NK-92 (cell line): ENCODE data around the gene DENND5B.
"Not testable (repeated sequence)": the region's sequence is repeated elsewhere in the genome, so short reads cannot be mapped to it uniquely, and the experiment has no call there.

Source experiments
- DNase-seq: peaks from one replicate; lab custom pipeline; 2025; ENCODE audit not compliant: unreplicated experiment; lab: John Stamatoyannopoulos, UW

DENND5B gene

DNA sequence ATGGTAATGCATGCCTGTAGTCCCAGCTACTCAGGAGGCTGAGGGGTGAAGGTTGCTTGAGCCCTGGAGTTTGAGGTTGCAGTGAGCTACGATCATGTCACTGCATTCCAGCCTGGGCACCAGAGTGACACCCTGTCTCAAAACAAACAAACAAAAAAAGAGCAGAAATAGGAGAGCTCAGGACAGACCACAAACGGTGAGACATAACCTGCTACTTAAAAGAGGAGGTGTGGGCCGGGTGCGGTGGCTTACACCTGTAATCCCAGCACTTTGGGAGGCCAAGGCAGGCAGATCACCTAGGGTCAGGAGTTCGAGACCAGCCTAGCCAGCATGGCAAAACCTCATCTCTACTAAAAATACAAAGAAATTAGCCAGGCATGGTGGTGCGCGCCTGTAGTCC is 115.3 kb downstream of the DENND5B start:
- DNase-seq, result not testable (repeated sequence)

DNA sequence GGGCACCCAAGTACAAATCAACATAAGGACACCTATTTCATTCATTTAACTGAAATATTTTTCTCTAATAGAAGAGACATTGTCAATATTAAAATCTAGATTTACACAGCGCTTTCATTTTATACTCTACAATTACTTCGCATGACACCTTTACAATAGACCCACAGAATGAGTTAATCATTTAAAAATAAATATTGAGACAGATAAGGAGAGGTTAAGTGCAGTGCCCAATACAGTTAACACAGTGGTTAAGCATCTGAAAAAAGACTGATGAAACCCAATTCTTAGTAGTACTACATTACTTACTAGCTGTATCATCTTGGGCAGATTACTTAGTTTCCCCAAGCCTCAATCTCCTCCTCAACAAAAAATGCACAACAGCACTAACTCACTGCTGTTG is 116.2 kb downstream of the DENND5B start:
- DNase-seq, result no peak

DNA sequence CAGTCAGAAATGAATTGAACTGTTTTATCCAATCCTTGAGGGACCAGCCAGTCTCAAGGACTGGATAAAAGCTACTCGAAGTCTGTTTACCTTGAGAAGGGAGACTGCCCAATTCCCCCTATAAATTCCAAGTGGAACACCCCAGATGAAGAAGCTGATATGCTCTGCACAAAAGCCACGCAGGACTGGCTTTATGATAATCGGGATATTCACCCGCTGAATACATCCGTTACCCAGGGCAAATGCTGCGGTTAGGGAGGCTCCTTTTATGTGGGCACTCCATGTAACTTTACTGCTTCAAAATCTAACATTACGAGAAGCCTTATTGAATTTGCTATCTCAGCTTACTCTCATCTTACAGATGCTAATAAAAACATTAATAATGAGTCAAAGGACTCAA is 119.1 kb downstream of the DENND5B start:
- no peak for DNase-seq

DNA sequence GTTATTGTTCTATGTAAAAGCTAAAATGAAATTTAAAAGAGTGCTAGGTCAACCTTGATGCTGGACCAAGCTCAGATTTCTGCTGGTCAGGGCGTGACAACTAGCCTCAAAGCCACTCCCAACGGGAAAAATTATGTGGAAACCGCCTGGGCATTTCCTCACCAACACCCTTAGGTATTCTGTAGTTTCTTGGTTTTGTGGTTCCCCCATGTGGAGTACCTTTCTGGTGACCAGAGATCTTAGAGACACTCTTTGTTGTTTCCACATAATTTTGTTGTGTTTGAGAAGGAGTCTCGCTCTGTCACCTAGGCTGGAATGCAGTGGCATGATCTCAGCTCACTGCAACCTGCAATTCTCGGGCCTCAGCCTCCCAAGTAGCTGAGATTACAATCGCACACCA is 119.9 kb downstream of the DENND5B start:
- no peak for DNase-seq

DNA sequence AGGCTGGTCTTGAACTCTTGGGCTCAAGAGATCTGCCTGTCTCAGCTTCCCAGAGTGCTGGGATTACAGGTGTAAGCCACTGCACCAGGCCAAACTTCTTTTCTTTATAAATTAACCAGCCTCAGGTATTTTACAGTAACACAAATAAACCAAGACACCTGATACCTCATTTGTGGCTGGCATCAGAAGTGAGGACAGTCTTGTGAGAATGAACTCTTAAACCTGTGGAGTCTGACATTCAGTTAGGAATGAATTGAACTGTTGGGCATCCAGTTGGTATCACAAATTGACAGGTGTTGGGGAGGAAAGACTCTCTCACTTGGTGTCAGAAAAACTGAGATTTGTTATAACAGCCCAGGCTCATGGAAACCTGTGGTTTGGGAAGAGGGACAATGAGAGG is 120.5 kb downstream of the DENND5B start:
- DNase-seq, result no peak

DNA sequence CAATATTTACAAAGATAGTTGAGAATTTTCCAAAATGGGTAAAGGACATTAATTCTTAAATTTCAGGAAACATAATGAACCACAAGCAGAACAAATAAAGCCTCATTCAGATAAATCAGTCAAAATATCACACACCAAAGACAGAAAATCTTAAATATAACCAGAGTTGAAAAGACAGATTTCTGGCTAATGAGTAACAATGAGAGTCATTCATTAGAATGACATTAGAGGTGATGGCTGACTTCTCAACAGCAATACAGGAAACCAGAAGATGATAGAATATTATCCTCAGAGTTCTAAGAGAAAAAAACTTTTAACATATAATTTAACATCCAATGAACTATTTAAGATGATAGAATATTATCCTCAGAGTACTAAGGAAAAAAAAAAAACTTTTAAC is 124.2 kb downstream of the DENND5B start:
- no peak for DNase-seq

DNA sequence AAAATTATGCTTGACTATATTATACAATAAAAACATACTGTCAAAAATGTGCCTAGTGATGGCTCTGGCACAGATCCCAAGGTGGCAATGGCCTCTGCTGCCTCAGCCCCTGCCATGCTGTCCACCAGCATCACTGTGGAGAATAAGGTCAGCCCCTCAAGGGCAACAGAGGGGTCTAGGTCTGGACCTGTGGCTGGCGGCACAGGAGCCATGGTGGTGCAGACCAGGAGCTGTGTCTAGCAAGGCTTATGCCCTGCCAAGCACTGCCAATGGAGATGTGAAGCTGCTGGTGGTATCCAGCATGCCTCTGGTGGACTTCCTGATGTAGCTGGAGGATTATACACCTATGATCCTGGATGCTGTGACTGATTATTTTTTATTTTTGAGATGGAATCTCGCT is 125.9 kb downstream of the DENND5B start:
- no peak for DNase-seq

- DNase-seq, result no peak
Observed at GRCh38 chr12:31460024-31460423, 130.9 kb downstream of the DENND5B start.

- no peak for DNase-seq
Observed at GRCh38 chr12:31456562-31456961, 134.4 kb downstream of the DENND5B start.

- no peak for DNase-seq
Observed at GRCh38 chr12:31444736-31445135, 146.2 kb downstream of the DENND5B start.

DNA sequence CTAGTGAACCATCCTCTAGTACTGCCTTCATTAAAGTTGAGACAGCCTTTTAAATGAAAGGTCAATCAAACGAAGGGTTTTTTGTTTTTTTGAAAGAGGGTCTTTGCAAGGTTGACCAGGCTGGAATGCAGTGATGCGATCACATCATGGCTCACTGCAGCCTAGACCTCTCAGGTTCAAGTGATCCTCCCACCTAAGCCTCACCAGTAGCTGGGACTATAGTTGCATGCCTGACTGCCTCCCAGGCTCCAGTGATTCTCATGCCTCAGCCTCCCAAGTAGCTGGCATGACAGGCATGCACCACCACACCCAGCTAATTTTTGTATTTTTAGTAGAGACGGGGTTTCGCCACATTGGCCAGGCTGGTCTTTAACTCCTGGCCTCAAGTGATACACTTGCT is 150.3 kb downstream of the DENND5B start:
- DNase-seq, result no peak

- no peak for DNase-seq
Observed at GRCh38 chr12:31440134-31440533, 150.8 kb downstream of the DENND5B start.

DNA sequence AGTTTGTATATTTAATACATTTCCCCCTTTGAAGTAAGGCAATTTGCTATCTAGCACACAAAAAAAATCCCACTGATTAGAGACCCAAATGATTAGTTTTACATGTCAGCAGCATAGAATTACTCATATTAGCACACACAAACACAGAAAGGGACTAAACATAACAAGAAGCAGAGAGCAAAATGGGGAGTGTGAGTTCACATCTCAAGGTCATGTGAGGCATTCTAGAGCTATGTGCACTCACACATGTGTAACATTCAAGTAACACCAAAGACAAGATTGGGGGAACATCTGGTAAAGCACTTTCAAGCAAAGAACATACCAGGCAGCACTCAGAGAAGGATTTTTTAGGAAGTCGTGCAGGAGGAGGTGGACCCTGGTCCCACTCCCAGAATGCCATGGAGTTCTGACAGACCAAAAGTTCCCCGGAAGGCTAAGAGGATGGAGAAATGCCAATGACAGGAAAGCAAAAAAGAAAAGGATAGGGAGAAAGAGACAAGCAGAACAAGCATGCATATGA is 159.2 kb downstream of the DENND5B start:
- DNase-seq, result no peak

DNA sequence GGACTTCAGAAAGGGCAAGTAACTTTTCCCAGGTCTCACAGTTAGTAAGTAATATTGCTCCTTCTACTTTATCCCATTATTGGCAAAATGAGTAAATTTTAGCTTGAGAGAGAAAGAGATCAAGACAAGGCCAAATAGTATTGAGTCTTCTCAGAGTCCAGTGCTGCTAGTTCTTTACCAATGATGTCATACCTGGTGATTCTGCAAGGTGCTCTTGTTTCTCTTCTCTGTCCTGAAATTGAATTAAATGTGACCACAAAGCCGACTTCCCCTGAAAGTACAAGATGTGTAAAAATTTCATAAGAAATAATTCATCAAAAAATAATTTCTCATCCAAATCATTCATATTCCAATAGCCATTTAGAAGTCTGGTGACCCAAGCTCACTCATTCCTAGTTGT is 167.5 kb downstream of the DENND5B start:
- no peak for DNase-seq

DNA sequence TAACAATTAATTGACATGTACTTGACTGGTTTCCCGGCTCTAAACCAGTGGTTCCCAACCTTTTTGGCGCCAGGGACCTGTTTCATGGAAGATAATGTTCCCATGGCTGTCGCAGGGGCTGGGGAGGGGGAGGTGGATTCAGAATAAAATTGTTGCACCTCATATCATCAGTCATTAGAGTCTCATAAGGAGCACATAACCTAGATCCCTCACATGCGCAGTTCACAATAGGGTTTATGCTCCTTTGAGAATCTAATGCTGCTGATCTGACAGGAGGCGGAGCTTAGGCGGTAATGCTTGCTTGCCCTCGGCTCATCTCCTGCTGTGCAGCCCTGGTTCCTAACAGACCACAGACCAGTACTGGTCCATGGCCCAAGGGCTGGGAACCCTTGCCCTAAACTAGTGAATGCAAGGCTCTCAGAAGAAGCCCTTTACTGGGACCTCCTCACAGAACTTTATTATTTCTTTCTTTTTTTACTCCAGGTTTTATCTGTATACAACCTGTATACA is 178.6 kb downstream of the DENND5B start:
- DNase-seq, result no peak

DNA sequence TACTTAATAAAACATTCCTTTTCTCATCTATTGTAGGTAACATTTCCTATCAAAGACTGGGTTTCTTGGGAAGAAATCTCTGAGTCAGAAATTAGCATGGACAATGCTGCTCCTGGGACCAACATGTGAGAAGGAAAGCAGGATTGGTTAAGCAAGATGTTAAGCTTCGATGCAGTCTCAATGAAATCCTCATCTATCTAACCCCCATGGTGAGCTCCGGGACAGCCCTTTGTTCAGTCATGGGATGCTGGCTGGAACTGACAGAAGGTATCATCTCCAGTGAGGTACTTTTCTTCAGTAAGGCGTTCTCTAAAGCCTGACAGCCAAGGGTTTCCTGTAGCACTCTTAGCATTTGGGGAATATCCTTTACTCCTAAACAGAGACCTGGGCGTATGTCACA is 182.2 kb downstream of the DENND5B start:
- no peak for DNase-seq

DNA sequence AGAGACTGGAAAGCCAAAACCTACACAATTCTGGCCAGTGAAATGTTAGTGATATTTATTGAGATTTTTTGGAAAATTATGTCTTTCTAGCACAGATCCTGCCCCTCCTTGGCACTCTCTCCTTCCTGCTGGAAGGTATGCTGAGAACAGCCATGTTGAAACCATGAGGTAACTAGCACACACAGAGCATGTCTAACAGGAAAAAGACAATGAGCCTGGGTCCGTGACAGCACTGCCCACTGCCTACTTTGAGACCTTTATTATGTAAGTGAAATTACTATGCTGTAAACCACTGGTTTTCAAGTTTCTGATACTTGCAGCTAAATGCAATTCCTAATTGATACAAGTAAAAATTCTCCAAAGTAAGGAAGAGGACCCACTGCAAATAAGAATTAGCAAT is 183.4 kb downstream of the DENND5B start:
- DNase-seq, result no peak

DNA sequence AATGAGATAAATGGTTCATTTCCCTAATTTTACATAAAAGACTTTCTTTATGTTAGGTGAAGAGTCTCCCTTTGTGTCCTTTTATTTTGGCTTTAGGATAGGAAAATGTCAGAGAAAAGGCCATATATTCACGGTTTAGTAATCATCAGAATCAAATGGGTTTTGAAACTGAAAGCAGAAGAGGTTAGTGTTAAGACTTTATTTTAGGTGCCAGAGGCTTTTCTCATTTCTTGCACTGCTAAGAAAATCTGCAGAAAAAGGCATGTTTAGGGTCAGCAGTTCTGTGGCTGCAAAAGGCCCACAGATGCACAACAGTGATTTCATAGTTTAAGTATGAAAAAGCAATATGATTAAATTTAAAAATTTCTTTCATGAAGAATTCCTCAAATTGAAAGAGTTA is 184.6 kb downstream of the DENND5B start:
- no peak for DNase-seq

- no peak for DNase-seq
Observed at GRCh38 chr12:31405021-31405420, 185.9 kb downstream of the DENND5B start.

DNA sequence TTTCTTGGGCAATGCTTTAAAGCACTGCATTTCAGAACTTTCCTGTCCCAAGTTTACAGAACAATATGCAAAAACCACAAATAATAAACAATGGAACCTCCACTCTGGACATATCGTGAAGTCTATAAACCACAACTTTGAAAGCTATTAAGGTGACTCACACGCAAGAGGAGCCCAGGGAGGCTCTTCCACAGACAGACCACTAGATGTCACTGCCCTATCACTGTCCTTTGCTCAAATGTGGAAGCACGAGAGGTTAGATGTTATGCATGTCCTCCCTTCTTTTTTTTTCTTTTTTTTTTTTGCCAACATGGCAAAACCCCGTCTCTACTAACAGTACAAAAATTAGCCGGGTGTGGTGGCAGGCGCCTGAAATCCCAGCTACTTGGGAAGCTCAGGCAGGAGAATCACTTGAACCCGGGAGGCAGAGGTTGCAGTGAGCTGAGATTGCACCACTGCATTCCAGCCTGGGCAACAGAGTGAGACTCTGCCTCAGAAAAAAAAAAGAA is 187.8 kb downstream of the DENND5B start:
- not testable (repeated sequence) for DNase-seq

DNA sequence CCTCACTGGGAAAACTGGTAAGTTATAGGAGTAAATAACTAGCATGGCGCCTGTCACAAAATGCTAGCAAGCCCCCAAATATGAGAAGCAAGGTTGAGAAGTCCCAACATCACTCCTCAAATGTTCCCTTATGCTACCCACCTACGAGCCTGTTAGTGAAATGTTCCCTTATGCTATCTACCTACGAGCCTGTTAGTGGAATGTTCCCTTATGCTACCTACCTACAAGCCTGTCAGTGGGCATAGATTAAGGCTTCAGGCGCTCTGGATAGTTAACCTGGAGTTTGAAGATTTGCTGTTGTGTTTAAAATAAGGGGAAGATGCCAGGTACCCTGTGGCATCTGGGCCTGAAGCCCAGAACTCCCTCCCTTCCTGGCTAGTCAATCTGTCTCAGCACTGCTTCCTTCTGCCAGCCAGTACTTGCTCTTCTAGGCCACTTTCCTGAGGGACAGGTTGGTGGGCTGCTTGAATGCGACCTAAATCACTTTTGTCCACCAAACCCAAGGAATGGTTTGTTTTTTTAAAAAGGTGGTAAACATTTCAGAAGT is 197.9 kb downstream of the DENND5B start:
- no peak for DNase-seq

- DNase-seq, result no peak
Observed at GRCh38 chr12:31390991-31391390, 199.9 kb downstream of the DENND5B start.

DNA sequence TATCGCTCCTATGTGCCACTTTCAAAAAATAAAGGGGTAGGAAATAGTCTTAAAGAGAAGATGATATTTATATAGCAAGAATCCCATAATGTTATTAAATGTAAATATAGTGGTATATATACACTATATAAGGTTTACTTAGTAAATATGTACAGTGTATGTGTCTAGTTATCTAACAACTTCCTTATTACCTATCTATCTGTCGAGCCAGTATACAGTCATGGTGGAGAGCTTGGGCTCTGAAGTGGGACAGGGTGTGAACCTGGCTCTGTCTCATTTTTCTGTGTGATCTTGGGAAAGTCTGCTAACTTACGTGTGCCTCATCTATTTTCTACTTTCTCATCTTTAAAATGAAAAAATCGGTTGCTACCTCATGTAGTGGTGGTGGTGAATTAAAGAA is 202.2 kb downstream of the DENND5B start:
- DNase-seq, result no peak
